ENCODE data around the gene ATP5PD.

GRCh38 chr17:75036643-75037268 lies 10.0 kb downstream of the ATP5PD start:
- TF ChIP-seq, protein P1, sequence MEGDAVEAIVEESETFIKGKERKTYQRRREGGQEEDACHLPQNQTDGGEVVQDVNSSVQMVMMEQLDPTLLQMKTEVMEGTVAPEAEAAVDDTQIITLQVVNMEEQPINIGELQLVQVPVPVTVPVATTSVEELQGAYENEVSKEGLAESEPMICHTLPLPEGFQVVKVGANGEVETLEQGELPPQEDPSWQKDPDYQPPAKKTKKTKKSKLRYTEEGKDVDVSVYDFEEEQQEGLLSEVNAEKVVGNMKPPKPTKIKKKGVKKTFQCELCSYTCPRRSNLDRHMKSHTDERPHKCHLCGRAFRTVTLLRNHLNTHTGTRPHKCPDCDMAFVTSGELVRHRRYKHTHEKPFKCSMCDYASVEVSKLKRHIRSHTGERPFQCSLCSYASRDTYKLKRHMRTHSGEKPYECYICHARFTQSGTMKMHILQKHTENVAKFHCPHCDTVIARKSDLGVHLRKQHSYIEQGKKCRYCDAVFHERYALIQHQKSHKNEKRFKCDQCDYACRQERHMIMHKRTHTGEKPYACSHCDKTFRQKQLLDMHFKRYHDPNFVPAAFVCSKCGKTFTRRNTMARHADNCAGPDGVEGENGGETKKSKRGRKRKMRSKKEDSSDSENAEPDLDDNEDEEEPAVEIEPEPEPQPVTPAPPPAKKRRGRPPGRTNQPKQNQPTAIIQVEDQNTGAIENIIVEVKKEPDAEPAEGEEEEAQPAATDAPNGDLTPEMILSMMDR (IDR thresholded peaks at IDR 0.05), result no peak
- no peak for TF ChIP-seq POLR2A (IDR thresholded peaks at IDR 0.05)
- TF ChIP-seq EP300 (IDR thresholded peaks at IDR 0.05), result no peak
- no peak for TF ChIP-seq POLR2AphosphoS5 (IDR thresholded peaks at IDR 0.05)
